T-helper 9 cell (primary cell): Measurements from ENCODE around the gene TRPM5.
A peak's percentile ranks its signal among the peaks of the same experiment; 100 is the strongest.
"Not testable (repeated sequence)": the region's sequence is repeated elsewhere in the genome, so short reads cannot be mapped to it uniquely, and the experiment has no call there.

Source experiments
- DNase-seq: peaks from one replicate; pipeline ENCODE4 v3.0.0-alpha.2; 2020
- total RNA-seq, 2 donors: gene quantifications; one replicate each; lab custom pipeline; 2026; lab: John Stamatoyannopoulos, UW

Gene TRPM5, protein sequence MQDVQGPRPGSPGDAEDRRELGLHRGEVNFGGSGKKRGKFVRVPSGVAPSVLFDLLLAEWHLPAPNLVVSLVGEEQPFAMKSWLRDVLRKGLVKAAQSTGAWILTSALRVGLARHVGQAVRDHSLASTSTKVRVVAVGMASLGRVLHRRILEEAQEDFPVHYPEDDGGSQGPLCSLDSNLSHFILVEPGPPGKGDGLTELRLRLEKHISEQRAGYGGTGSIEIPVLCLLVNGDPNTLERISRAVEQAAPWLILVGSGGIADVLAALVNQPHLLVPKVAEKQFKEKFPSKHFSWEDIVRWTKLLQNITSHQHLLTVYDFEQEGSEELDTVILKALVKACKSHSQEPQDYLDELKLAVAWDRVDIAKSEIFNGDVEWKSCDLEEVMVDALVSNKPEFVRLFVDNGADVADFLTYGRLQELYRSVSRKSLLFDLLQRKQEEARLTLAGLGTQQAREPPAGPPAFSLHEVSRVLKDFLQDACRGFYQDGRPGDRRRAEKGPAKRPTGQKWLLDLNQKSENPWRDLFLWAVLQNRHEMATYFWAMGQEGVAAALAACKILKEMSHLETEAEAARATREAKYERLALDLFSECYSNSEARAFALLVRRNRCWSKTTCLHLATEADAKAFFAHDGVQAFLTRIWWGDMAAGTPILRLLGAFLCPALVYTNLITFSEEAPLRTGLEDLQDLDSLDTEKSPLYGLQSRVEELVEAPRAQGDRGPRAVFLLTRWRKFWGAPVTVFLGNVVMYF (N-terminal part only)
- total RNA-seq, result 0.14 to 0.72 reads per million in 2 donors

DNA sequence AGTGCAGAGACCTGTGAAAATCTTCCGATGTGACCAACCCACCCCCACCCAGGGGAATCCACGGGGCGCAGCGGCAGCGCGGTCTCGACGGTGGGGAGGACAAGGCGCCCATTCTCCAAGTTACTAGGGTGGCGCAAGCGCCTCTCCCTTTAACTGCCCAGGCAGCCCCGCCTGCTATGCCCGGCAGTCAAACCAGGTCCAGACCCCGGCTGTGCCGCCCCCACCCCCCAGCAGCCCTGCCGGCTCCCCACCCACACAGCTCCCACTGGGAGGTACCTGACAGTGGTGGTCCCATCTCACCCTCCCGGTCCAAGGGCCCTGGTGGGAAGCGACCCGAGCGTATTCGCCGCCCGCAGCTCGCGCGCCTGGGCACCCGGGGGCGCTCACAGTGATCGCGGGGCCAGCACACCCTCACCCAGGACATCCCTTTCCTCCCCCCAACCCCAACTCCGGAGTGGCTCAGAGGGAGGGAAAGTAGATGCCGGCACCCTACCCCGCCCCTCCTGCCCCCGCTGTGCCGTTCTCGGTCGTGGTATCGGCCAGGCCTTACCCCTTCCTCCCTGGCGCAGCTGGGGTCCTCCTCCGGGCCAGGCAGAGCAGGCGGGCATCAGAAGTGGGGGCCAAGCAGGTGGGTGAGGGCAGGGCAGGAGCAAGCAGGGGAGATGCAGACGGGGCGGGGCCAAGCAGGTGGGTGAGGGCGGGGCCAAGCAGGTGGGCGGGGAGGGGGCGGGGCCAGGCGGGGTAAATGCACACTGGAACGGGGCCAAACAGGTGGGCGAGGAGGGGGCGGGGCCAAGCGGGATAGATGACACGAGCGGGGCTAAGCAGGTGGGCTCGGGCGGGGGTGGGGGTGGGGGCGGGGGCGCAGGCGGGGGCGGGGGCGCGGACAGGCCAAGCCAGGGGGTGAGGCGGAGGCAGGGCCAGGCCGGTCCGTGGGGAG is at the start of gene TRPM5:
TSS of gene TRPM5 (minus strand) at position 634 of the 940 bp plus-strand sequence. CDS start 21,478 bp downstream, outside the sequence.
- peak; percentile 79 for DNase-seq

DNA sequence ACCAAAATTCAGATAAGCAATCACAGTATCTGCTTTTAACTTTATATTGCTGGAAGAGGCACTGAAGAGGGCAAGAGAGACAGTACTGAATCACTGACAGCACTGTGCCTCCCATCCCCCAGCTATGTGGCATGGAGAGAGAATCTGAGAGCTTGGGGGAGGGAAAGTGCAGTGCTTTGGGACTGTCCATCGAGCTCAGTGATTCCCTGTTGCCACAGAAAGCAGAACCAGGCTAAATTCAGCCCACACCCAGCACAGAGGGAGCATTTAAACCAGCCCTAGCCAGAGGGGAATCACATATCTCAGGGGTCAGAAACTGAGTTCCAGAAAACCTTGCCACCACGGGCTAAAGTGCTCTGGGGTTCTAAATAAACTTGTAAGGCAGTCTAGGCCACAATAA is 44.8 kb upstream of the TRPM5 start:
- DNase-seq, result no peak

DNA sequence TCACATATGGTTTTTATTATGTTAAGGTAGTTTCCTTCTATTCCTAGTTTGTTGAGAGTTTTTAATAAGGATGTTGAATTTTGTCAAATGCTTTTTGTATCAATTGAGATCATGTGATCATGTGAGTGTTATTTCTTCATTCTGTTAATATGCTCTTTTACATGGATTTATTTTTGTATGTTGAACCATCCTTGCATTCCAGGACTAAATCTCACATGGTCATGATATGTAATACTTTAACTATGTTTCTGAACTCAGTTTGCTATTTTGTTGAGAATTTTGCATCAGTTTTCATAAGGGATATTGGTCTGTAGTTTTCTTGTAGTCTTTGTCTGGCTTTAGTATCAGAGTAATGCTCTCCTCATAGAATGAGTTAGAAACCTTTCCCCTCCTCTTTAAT is 43.7 kb upstream of the TRPM5 start:
- DNase-seq, result no peak

DNA sequence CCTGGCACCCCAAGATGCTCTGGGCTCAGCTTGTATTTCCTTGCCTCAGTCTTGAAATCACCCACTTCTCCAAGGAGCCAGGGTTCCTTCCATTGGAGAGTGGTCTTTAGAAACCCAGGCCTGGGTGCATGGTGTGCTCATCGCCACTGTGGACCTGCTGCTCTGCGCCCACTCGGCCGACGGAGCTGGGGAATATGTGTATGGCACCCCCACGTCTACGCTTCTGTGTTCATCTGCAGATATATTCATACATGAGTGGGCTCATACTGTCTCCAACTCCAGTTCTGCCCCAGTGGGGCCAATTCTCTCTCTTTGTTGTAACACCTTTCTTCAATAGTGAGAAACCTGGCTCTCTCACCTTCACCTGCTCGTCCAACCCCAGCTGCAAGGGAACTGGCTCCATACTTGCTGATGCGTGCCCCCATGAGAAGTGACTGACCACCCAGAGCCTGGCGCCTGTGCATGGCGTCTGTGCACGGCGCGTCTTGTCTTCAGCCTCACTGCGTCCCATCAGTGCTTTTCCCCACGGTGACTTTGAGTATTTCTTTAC is 40.3 kb upstream of the TRPM5 start:
- DNase-seq, result no peak

DNA sequence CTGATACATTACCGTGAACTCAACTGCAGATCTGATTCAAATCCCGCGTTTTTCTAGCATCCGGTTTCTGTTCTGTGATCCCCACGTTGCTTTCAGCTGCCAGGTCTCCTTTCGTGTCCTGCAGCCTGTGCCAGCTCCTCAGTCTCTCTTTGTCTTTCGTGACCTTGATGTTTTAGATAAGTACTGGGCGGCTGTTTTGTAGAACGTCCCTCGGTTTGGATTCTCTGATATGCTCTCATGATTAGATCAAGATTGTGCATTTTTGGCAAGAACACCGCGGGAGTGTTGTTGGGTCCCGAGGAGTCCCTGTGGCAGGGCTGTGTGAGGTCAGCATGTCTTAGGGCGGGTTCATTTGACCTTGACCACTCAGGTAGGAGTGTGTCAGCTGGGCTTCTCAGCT is 39.1 kb upstream of the TRPM5 start:
- no peak for DNase-seq

DNA sequence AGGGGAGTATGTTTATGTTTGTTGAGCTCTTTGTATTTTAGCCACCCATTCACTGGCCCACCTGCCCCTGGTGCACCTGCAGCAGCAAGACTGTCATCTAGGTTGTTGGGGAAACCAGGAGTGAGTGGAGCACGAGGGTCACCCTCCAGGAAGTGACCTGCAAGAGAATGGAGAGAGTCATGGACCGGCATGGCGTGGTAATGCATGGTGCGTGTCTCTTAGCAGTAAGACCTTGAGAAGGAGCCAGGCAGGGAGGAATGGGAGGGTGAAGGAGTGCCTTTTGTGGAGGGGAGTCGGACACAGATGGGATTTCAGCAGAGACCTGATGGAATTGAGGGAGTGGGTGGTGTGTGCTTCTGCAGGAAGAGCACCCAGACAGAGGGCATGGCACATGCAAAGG is 38.4 kb upstream of the TRPM5 start:
- DNase-seq, result no peak

DNA sequence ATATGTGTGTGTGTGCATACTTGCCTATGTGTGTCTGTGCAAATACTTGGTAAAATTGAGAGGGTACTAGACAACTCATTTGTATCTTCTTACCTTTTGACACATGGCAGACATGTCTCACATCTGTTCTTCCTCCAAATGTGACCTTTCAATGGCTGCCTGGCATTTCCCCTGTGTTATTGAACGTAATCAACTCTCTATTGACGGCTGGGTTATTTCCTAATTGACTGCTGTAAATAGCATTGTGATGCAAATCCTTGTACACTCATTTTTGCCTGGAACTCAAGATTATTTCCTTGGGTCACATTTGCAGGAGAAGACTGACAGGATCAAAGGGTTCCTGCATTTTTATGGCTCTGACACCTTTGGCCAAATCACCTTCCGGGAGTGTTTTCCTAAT is 37.9 kb upstream of the TRPM5 start:
- DNase-seq, result no peak

DNA sequence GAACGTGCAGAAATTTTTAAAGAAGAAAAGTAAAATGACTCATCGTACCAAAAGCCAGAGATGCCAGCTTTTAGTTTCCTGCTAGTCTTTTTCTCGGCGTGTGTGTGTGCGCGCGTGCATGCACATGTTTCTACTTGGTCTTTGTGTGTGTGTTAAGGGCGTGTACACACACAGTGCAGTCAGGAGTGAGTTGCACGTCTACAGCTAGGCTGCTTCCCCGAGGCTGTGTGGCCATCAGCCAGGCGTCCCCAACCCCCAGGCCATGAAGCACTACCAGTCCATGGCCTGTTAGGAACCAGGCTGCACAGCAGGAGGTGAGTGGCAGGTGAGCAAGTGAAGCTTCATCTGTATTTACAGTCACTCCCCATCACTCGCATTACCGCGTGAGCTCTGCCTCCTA is 36.9 kb upstream of the TRPM5 start:
- no peak for DNase-seq

DNA sequence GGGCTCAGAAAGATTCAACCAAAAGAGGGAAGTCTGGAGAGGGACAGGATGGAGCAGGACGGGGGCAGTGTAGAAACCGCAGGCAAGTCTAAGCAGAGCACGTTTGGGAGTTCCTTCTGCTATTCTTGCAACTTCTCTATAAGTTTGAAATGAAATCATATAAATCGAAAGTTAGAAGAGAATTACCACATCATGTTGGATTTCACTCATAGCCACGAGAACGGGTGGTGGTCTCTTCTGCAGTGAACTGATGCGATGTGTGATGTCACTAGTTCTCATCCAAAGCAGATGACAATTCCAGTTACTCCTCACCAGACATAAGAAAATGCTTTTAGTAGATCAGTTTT is 36.5 kb upstream of the TRPM5 start:
- DNase-seq, result no peak

DNA sequence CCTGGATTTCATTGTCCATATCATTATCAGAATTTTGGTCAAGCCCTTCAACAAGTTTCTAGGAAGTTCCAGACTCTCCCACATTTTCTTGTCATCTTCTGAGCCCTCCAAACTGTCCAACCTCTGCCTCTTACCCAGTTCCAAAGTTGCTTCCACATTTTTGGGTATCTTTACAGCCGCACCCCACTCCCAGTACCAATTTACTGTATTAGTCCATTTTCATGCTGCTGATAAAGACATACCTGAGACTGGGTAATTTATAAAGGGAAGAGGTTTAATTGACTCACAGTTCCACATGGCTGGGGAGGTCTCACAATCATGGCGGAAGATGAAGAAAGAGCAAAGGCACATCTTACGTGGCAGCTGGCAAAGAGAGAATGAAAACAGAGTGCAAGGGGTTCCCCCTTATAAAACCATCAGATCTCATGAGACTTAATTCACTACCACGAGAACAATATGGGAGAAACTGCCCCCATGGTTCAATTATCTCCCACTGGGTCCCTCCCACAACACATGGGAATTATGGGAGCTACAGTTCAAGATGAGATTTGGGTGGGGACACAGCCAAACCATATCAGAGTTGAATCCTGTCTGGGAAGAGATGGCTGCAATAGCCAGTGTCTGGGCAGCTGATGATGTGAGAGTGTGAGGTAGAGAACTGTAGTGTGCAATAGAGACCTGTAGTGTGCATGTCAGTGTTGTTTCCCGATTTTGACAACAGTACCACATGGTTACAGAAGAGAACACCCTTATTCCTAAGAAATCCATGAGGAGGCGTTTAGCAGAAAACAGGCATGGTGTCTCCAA is 36.0 kb upstream of the TRPM5 start:
- not testable (repeated sequence) for DNase-seq

DNA sequence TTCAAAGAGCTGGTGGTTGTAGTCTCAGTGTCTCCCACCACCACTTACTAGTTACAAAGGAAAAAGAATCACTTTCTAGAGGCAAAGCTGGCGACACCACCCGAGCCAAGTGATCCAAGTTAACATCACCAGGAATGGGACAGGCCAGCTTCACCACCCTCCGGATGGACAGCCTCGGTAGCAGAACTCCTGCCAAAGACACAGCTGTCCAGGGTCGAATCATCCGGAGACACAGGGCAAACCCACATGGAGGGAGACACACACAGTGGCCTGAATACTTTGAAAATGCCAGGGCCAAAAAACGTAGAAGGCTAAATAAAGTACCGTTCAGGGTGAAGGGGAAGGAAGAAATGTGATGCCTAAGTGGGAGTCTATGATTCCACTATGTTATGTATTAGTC is 33.6 kb upstream of the TRPM5 start:
- no peak for DNase-seq

DNA sequence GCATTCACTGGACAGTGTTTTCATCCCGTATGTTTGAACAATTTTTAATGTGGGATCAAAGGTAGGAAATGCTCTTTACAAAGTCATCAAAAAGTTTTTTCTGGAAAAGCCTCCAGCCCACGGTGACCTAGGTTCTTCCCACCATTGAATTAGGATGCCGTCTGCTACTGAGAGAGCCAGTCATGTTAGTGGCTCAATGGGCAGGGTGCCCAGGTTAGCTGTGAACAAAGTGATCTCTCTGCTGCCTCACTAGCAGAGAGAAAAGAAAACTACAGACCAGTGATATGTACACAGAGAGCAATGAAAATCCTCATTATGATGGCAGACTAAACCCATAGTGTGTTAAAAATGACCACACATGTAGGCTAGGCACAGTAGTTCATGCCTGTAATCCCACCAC is 32.9 kb upstream of the TRPM5 start:
- DNase-seq, result no peak

DNA sequence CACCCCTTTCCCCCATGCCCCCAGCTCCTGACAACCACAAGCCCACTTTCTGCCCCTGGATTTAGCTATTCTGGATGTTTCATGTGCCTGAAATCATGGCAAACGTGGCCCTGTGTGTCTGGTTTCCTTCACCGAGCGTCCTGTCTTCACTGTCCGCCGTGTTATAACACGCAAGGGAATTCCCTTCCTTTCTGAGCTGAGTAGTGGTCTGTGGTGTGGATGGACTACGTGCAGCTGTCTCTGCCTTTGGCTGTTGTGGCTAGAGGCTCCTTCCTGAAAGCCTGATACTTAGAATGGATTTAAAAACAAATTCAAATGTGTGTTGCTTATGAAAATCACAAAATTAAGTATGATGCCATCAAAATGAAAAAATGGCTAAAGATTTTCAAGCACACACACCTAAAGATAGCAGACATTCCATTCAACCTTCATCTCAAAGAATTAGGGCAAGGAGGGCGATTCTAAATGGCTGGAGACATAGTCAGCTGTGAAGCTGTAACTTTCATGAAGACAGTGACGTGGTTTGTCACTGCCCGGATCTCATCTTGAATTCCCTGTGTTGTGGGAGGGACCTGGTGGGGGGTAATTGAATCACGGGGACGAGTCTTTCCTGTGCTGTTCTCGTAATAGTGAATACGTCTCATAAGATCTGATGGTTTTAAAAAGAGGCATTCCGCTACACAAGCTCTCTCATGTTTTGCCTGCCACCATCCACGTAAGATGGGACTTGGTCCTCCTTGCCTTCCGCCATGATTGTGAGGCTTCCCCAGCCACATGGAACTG is 31.0 kb upstream of the TRPM5 start:
- DNase-seq, result no peak

DNA sequence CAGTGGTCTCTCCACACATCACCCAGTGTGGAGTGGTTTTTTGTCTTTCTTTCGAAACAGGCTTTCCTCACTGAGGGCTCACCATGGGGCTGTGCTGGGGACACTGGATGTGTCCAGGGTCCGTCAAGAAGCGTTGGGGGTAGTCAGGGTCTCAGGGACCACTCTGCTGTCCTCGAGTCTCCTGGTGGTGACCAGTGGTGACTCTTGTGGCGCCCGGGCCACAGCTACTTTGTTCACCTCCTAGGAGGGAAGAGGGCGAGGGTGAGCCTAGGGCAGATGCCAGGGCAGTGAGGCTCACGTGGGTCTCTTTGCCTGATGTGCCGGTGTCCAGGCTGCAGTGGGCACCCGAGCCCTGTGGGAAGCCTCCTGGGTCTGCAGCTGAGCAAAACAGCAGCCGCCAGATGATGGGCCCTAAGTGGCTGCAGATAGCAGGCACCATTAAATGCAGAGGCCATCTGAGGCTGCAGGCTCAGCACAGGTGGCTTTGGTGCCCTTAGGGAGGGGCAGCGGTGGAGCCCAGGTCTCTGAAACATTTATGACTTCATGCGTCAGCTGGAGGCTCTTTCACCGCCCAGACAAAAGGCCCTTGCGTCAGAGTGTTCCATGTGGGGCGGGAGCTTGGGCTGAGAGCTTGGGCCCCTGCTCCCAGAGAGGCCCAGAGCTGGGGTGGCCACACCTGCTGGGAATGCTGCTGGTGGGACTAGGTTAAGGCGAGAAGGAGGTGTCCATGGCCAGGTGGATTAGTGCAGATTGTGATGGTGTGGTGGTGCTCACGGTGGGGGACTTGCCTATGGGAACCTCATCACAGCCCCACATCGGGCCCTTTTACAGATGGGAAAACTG is 30.0 kb upstream of the TRPM5 start:
- no peak for DNase-seq

DNA sequence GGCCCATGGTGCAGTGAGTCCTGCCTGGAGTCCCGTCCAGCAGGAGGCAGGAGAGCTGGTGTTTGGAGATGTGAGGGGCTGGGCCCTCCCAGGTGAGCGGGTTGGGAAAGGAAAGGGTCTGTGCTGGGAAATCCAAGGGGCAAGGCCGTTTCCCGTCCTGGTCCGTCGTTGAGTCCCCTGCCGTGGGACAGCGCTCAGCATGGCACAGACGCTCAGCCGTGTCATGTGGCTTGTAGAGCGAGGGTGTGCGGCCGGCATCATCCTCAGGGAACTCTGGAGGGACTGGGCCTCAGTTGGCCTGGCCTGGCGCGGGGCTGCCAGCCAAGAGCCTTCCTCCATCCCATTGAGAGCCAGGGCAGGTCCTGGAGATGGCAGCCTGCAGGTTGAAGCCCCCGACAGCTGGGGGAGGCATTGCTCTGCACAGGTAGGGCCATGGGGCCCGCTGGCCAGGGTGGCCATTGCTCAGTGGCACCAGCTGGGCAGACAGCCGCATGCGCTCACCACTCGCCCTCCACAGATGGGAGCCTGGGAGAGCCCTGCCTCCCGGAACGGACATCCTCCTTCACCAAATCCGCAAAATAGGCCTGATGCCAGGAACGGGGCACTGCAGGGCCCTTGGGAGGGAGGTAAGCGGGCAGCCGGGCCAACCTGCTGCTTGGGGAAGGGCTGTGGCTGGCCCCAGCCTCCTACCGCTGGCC is 29.2 kb upstream of the TRPM5 start:
- no peak for DNase-seq

DNA sequence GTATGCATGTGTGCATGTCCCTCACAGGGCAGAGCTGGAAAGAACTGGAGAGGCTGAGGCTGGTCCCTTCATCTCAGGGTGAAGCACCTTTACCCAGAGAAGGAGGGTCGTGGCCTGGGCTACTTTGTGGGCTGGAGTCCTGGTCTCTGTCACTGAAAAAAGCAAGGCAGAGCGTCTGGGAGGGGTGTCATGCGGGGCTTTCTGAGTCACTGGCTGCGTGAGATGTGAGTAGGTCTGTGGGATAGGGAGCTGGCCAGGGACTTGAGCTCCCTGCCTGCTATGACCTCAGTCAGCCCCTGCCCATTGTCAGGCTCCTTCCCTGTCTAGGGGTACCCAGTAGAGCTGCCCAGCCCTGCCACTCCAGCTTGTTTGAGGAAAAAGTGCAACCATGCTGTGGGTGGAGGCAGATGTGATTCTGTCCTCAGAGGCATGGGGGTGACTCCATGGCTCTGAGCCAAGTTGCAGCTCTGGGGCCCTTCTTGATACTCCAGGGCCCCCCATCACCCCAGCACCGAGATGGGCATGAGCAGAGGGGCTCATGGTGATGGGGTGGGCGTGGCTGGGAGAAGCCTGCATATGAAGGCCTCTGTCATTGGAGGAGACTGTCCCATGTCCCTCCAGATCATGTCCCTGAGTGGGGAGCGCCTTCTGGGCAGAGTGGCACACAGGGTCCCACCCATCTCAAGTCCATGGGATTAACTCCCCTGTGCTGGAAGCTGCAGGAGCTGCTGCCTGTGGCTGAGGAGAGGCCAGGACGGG is 28.3 kb upstream of the TRPM5 start:
- DNase-seq, result no peak

DNA sequence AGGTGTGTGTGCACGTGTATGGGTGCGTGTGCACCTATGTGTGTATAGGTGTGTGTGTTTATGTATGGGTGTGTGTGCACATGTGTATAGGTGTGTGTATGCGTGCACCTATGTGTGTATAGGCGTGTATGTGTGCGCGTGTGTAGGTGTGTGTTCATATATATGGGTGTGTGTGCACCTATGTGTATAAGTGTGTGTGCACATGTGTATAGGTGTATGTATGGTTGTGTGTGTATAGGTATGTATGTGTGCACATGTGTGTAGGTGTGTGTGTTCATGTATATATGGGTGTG is 27.4 kb upstream of the TRPM5 start:
- no peak for DNase-seq

DNA sequence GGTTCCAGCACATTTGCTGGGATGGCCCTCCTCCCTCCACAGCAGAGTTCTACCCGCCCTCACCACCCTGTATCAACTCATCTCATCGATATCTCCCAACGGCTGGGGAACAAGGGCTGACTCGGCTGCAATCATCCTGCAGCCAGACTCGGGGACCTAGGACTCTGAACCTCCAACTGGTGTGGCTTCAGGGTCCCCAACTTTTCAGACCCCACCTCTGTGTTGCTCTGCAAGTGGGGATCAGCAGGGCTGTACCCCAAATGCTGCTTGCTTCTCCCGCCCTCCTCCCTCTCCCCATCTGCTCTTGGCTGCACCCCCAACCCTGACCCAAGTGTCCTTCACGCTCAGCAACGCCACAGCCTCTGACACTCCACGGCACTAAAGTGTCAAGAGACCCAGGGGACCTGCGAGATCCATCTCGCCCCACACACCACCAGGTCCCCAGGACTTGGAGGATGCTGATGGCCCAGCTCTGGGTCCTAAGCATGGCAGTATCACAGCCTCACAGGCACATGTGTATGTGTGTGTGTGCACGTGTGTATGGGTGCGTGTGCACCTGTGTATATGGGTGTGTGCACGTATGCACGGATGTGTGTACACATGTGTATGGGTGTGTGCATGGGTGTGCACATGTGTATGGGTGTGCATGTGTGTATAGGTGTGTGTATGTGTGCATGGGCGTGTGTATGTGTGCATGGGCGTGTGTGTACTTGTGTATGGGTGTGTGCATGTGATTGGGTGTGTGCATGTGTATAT is 26.9 kb upstream of the TRPM5 start:
- no peak for DNase-seq
